ENCODE data around the gene NACC2. TPM values are rescaled to one million over a fixed set of nuclear protein-coding genes. Genes with fewer than 3 reads are reported as not detected.

The NACC2 gene
- polyA plus RNA-seq, 4 donors: 8.5 to 9.3 (median 8.9) TPM

- no peak for DNase-seq (ENCODE audit: low read depth in 4 of 4, low spot score in 3 of 4)
Observed at GRCh38 chr9:136015656-136016571, 79.2 kb downstream of the NACC2 start.

DNA sequence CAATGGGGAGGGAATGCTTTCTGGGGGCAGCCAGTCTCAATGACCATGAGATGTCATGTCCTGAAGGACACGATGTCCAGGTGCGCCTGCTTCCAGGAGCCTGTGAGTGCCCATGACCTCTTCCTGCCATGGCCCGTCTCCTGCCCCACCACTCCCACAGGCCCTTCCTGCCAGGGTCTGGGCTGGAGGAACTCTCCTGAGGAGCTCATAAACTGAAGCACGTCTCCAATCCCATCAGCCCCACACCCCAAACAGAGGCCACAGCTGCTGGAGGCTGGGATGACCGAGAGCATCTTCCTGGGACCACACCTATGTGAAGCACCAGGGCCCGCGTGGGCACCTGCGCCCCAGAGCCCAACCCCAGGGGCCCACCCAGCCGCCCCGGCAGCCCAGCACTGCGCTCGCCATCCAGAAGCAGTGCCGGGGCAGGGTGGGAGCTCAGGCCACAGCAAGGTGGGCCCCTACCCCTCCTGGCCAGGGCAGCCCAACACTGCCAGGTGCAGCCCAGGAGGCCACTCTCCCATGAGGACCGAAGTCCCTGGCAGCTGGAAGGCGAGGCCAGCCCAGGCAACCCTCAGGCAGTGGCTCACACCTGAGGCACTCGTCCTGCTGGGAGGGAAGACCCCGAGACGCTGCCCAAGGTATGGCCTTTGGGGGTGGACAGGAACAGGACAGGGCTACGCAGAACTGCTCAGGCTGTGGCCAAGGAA is 80.0 kb downstream of the NACC2 start:
- DNase-seq (ENCODE audit: low read depth in 4 of 4, low spot score in 3 of 4): no peak

DNA sequence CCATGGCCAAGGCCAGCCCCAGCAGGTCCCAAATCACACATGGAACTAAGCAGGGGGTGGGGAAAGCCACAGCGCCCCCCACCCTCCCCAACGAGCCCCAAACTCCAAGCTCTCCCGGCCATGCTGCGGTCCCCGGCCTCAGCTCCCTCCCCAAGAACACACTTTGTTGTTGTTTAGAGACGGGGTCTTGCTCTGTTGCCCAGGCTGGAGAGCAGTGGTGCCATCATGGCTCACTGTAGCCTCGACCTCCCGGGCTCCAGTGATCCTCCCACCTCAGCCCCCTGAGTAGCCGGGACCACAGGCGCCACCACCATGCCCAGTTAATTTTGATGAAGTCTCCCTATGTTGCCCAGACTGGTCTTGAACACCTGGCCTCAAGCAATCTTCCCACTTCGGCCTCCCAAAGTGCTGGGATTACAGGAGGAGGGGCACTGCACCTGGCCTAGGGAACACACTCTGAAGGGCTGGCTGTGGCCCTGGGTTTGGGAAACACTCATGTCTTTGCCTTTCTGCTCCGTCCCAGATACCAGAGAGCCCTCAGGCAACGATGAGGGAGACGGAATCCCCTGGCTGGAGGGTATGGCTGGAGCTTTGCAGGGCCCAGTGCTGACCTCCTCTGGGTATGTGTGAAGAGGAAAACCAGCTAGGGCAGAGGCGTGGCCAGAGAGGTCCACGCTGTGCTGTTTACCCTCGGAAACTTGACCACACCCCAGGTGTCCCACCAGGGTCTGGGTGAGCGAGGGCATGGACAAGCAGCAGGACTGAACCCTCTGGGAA is 80.8 kb downstream of the NACC2 start:
- DNase-seq (ENCODE audit: low read depth in 4 of 4, low spot score in 3 of 4): no peak

GRCh38 chr9:136013524-136014034 is 81.5 kb downstream of the NACC2 start:
- DNase-seq (ENCODE audit: low read depth in 4 of 4, low spot score in 3 of 4): no peak

DNA sequence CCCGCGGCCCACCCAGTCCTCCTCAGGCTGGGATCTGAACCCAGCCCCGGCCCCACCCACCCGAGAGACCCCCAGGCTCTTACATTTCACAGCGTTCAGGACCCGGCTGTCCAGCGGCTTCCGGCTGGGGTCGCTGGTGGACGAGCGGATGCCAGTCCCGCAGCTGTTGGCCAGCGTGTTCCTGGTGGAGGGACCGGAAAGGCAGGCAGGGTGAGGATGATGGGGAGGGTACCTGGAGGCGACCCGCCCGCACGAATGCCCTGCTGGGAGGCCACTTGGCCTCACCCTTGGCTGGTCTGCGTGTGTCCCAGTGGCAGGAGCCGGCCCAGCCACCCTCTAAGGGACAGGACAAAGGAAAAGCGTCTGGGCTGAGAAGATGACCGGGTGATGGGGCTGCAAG is 82.0 kb downstream of the NACC2 start:
- no peak for DNase-seq (ENCODE audit: low read depth in 4 of 4, low spot score in 3 of 4)

DNA sequence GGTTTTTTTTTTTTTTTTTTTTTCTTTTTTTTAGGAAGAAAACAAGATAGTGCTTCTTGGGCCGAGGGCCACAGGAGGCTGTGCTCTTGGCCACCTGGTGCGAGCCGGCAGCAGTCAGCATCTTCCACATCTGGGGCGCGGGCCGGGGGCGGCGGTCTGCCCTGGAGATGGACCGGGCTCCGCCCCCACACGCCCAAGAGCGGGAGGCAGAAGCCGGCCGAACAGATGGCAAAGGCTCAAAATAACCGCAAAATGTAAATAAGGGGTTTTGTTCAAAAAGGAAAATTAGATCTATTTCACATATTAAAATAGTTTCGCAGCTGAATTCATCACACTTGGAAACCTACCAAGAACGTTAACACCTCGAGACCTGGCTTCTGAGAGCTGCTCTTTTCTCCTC is 82.4 kb downstream of the NACC2 start:
- DNase-seq (ENCODE audit: low read depth in 4 of 4, low spot score in 3 of 4): no peak

GRCh38 chr9:136011703-136012496 is 83.2 kb downstream of the NACC2 start:
- DNase-seq (ENCODE audit: low read depth in 4 of 4, low spot score in 3 of 4): peak; percentile 46 to 68 (median 62)

DNA sequence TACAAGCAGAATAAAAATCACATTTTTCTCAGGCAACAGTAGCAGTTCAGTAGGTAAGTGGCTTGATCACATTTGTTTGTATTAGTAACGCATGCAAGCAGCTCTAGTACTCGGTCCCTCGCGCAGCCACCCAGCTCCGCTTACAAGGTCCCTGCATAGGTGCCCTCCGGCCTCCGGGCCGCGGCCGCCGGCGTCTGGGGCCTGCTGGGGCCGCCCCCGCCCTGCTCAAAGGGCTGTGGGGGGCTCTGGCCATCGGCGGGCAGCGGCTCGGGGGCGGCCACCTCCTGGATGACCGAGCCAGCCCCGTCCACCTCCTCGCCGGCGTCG is 83.8 kb downstream of the NACC2 start:
- DNase-seq (ENCODE audit: low read depth in 4 of 4, low spot score in 3 of 4): no peak

DNA sequence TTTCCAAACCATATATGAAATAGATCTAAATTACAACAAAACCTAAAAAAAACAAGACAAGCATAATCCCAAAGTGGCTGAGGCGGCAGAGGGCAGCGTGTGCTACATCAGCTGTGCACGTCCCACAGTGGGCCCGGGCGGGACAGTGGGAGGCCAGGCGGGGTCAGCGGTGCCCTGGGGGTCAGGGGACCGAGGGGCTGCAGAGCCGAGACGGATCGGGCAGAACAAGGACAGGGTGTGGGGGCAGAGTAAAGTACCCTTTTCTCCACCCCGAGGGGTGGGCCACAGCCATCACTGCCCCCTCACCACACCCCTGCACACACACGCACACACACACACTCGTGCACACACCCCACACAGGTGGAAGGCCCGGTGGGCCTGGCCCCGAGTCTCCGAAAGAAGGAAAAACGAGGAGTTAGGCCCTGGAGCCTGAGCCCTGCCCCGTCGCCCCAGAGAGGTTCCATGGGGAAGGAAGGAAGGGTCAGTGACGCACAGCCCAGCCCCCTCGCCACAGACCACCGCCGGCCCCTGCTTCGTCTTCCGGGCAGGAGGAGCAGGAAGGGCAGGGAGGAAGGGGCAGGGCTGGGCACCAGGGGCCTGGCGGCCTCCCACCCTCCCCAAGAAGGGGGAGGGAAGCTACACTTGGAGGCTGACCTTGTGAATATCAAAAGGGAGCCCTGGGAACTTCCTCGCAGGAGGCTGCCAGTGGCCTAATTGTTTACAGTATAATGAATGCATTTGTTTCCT is 84.3 kb downstream of the NACC2 start:
- no peak for DNase-seq (ENCODE audit: low read depth in 4 of 4, low spot score in 3 of 4)

- DNase-seq (ENCODE audit: low read depth in 4 of 4, low spot score in 3 of 4): no peak
Observed at GRCh38 chr9:136010176-136010575, 84.9 kb downstream of the NACC2 start.

DNA sequence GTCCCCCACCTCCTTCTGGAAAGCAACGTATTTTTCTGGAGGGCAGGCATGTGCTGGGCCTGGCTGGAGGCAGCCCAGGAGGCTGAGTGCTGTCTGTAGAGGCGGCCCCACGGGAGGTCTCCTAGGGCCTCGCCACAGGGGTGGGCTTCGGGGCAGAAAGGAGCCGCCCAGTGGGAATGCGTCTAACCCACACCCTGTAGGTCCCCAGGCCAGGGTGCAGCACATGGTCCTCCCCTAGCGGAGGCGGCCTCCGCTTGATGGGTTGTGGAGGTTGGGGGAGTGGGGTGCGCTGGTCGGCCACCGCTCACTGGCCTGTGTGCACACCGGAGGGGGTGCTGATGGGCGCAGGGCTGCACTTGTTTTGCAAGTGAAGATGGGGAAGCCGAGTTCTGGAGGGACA is 85.6 kb downstream of the NACC2 start:
- no peak for DNase-seq (ENCODE audit: low read depth in 4 of 4, low spot score in 3 of 4)

- no peak for DNase-seq (ENCODE audit: low read depth in 4 of 4, low spot score in 3 of 4)
Observed at GRCh38 chr9:136008693-136008997, 86.4 kb downstream of the NACC2 start.

GRCh38 chr9:136007934-136008692 is 87.0 kb downstream of the NACC2 start:
- DNase-seq (ENCODE audit: low read depth in 4 of 4, low spot score in 3 of 4): no peak

DNA sequence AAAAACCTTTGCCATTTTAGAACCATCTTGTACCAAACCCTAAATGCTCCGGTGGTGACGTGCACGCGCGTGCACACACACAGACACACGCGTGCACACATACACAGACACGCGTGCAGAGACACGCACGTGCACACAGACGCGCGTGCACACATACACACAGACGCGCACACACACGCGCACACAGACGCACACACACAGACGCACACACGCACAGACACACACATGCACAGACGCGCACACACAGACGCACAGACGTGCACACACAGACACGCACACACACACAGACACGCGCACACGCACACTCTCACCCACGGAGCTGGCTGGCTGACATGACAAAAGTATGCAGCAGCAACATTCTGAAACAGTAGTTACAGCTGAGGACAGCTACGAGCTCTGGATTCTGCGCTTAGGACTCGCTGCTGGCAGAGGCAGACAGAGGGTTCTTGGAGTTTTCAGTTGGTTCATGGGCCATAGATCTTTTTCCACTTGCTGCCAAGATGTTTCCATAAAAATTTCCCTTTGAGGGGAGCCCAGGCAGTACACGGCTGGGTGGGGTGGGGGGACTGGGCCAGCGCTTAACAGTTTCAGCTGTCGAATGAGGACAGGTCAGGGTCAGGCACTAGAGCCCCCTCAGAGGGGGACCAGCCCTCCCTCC is 87.7 kb downstream of the NACC2 start:
- DNase-seq (ENCODE audit: low read depth in 4 of 4, low spot score in 3 of 4): no peak

DNA sequence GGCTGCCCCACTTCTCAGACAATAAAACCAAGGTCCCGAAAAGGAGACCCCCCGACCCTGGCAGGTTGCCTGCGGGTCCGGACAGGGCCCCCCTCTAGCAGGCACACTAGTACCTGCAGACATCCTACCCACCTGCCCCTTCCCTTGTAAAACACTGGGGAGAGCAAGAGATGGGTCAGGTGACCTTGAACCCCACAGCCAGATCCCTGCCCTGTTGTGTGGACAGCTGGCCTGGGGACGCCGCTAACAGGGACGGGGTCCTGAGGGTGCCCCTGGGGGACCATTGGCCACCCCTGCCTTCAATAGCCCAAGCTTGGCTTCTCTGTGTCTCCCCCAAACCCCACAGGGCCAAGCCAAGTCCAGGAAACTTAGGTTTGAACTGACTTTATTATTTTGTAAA is 88.9 kb downstream of the NACC2 start:
- DNase-seq (ENCODE audit: low read depth in 4 of 4, low spot score in 3 of 4): no peak

DNA sequence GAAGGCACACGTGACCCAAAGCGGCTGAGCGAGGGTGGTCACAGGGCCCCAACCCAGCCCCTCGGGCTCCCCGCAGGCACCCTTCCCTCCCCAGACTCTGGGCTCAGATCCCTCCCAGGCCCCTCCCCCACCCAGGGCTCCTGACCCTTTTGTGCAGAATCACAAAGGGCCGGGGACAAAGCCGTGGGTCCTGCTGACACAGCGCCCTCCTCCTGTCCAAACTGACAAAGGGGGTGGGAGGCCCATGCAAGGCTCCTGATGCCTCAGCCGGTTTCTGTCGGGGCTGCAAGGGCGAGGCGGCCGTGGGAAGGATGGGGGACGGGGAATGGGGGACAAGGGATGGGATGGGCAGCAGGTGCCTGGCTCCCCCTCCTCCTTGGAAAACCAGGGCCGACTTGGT is 90.4 kb downstream of the NACC2 start:
- DNase-seq (ENCODE audit: low read depth in 4 of 4, low spot score in 3 of 4): no peak

DNA sequence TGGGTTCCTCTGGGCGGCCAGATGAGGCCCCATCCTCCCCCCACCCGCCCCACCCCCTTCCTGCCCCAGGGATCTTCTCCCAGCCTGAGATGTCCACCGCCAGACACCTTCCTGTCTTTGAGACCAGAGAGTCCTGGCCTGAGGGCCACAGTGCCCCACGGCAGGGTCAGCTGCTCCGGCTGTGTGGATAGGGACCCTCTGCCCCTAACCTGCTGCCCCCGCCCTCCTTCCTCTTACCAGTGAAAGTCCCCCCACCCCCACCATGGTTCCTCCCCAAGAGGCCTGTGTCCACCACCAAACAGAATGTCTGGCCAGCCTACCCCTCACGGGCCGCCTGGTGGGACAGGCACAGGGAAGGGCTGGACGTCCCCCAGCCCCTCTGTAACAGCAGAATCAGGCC is 90.9 kb downstream of the NACC2 start:
- DNase-seq (ENCODE audit: low read depth in 4 of 4, low spot score in 3 of 4): no peak

GRCh38 chr9:136003411-136004218 is 91.5 kb downstream of the NACC2 start:
- DNase-seq (ENCODE audit: low read depth in 4 of 4, low spot score in 3 of 4): no peak
